GM21717 (cell line): ENCODE data around the gene ATP13A5.
A peak's percentile ranks its signal among the peaks of the same experiment; 100 is the strongest.

ENCODE experiments used
- ATAC-seq: cut with Tn5 transposase; IDR thresholded peaks from one replicate; pipeline ENCODE4 v1.9.1; 2021; ENCODE audit warnings: mild to moderate bottlenecking, moderate library complexity; ENCODE audit not compliant: unreplicated experiment

ATP13A5 gene

GRCh38 chr3:193378706-193379105 is at the start of gene ATP13A5:
TSS of gene ATP13A5 (minus strand) at chr3:193378753. CDS start at chr3:193378725, 28 bp downstream.
- no peak for ATAC-seq

GRCh38 chr3:193418576-193419373 is 40.2 kb upstream of the ATP13A5 start:
- ATAC-seq, result no peak

- no peak for ATAC-seq
Measured at GRCh38 chr3:193416629-193417028, 38.1 kb upstream of the ATP13A5 start.

GRCh38 chr3:193407688-193408087 is 29.1 kb upstream of the ATP13A5 start:
- ATAC-seq, result no peak

GRCh38 chr3:193407112-193407511 is 28.6 kb upstream of the ATP13A5 start:
- no peak for ATAC-seq

- no peak for ATAC-seq
Measured at GRCh38 chr3:193403307-193403706, 24.8 kb upstream of the ATP13A5 start.

GRCh38 chr3:193400304-193400703 is 21.8 kb upstream of the ATP13A5 start:
- ATAC-seq, result no peak

GRCh38 chr3:193396451-193397244 is 18.1 kb upstream of the ATP13A5 start:
- ATAC-seq, result no peak

GRCh38 chr3:193391902-193392301 is 13.3 kb upstream of the ATP13A5 start:
- no peak for ATAC-seq

- no peak for ATAC-seq
Measured at GRCh38 chr3:193389335-193389734, 10.8 kb upstream of the ATP13A5 start.

- ATAC-seq, result no peak
Measured at GRCh38 chr3:193388361-193388760, 9.8 kb upstream of the ATP13A5 start.

- ATAC-seq, result no peak
Measured at GRCh38 chr3:193387596-193387995, 9.0 kb upstream of the ATP13A5 start.

GRCh38 chr3:193377591-193377990 is 962 bp downstream of the ATP13A5 start:
- ATAC-seq, result no peak

- ATAC-seq, result no peak
Measured at GRCh38 chr3:193375614-193376013, 2.9 kb downstream of the ATP13A5 start.

GRCh38 chr3:193372783-193373182 is 5.8 kb downstream of the ATP13A5 start:
- ATAC-seq, result peak; percentile 63

GRCh38 chr3:193367868-193368267 is 10.7 kb downstream of the ATP13A5 start:
- ATAC-seq, result no peak

GRCh38 chr3:193357291-193357690 is 21.3 kb downstream of the ATP13A5 start:
- no peak for ATAC-seq

- ATAC-seq, result no peak
Measured at GRCh38 chr3:193354423-193354822, 24.1 kb downstream of the ATP13A5 start.

- ATAC-seq, result no peak
Measured at GRCh38 chr3:193350744-193351143, 27.8 kb downstream of the ATP13A5 start.

- ATAC-seq, result no peak
Measured at GRCh38 chr3:193348686-193349085, 29.9 kb downstream of the ATP13A5 start.

- ATAC-seq, result peak; percentile 81
Measured at GRCh38 chr3:193347521-193348501, 30.7 kb downstream of the ATP13A5 start.
